GM21381 (cell line): ENCODE data around the gene TMEM123.

Source experiments
- ATAC-seq: cut with Tn5 transposase; IDR thresholded peaks from one replicate; pipeline ENCODE4 v1.9.1; 2021; ENCODE audit warnings: mild to moderate bottlenecking, moderate library complexity; ENCODE audit not compliant: unreplicated experiment

TMEM123 gene

GRCh38 chr11:102367364-102367763 is 85.2 kb downstream of the TMEM123 start:
- ATAC-seq = no peak

- no peak for ATAC-seq
Observed at GRCh38 chr11:102364991-102365390, 87.6 kb downstream of the TMEM123 start.

- peak; percentile 93 for ATAC-seq
Observed at GRCh38 chr11:102361086-102362031, 91.2 kb downstream of the TMEM123 start.

- ATAC-seq = no peak
Observed at GRCh38 chr11:102360681-102361080, 91.9 kb downstream of the TMEM123 start.

- no peak for ATAC-seq
Observed at GRCh38 chr11:102359372-102359771, 93.2 kb downstream of the TMEM123 start.

- ATAC-seq = no peak
Observed at GRCh38 chr11:102357116-102357515, 95.4 kb downstream of the TMEM123 start.

- ATAC-seq = peak; percentile 5
Observed at GRCh38 chr11:102347462-102348370, 104.8 kb downstream of the TMEM123 start.

GRCh38 chr11:102346748-102347461 is 105.7 kb downstream of the TMEM123 start, which contains the start of gene BIRC2:
BIRC2 (plus strand) TSS chr11:102347214; CDS start chr11:102349855, 2,641 bp downstream.
- ATAC-seq = peak; percentile 89

GRCh38 chr11:102346456-102346747 is 106.2 kb downstream of the TMEM123 start:
- ATAC-seq = no peak
